Endothelial cell of umbilical vein (primary cell): ENCODE measurements around the gene MINK1. TPM values are rescaled to one million over a fixed set of nuclear protein-coding genes. Genes with fewer than 3 reads are reported as not detected.

ENCODE experiments used
- BruUV-seq: library from RNA; stranded (reverse); fragments of 400-500 nt; replicated peaks from 2 replicates; lab custom pipeline; 2021; lab: Mats Ljungman, UMichigan
- CTCF ChIA-PET: fragments of 300-600, 350-600 bp; sonication (Branson Sonifier 250); formaldehyde crosslinking; loops from one replicate; lab custom pipeline; 2021; ENCODE audit warnings: antibody characterized with exemption, inconsistent platforms; lab: Charles Lee
- POLR2A ChIA-PET: fragments of 300-600, 350-600 bp; sonication (Branson Sonifier 250); formaldehyde crosslinking; loops from one replicate; lab custom pipeline; 2021; ENCODE audit warnings: antibody characterized with exemption, inconsistent platforms; lab: Charles Lee
- DNase-seq: peaks from one replicate; pipeline ENCODE4 v3.0.0-alpha.2; 2011; ENCODE audit warnings: low read depth, low spot score
- FAIRE-seq: peaks from 2 replicates; lab custom pipeline; 2011; peaks lifted over from hg19 to GRCh38; lab: Jason Lieb, UNC
- H2AFZ ChIP-seq: 2 replicates; pipeline ENCODE4 v1.6.0; 2012; ENCODE audit warnings: low read depth, low read length, control low read depth, inconsistent platforms
- H3K27ac ChIP-seq: 2 replicates; pipeline ENCODE4 v1.5.1; 2011; ENCODE audit warnings: low read depth, mild to moderate bottlenecking, control low read depth, low read length, moderate library complexity; ENCODE audit not compliant: insufficient read depth
- H3K27me3 ChIP-seq, 2 experiments: 2 replicates each; pipeline versions ENCODE4 v1.6.0 to v1.6.1; 2011; ENCODE audit warnings: low read length in 2 of 2, mixed read lengths in 1 of 2; ENCODE audit not compliant: control insufficient read depth in 2 of 2, insufficient read depth in 2 of 2
- H3K36me3 ChIP-seq, 2 experiments: 2 replicates in 1 of 2; 3 replicates in 1 of 2; pipeline ENCODE4 v1.5.1; 2011; ENCODE audit warnings: low read length in 2 of 2, mild to moderate bottlenecking in 1 of 2, moderate library complexity in 1 of 2; ENCODE audit not compliant: control insufficient read depth in 2 of 2, insufficient read depth in 2 of 2; ENCODE audit errors: extremely low read depth in 1 of 2
- H3K4me1 ChIP-seq: 3 replicates; pipeline ENCODE4 v1.5.1; 2011; ENCODE audit warnings: mild to moderate bottlenecking, low read length; ENCODE audit not compliant: control insufficient read depth, insufficient read depth; ENCODE audit errors: extremely low read depth
- H3K4me2 ChIP-seq: 2 replicates; pipeline ENCODE4 v1.6.1; 2011; ENCODE audit warnings: low read length, control low read depth, mixed read lengths; ENCODE audit not compliant: insufficient read depth
- H3K4me3 ChIP-seq, 3 experiments: fragments of 200-600 bp in 1 of 3; sonication (generic), shearing (Covaris generic) in 1 of 3; replicated peaks in 1 of 3; 2 replicates each; pipeline ENCODE4 v1.5.1; 2011 to 2016; ENCODE audit warnings: control low read depth in 3 of 3, low read length in 3 of 3, mild to moderate bottlenecking in 2 of 3, inconsistent platforms in 1 of 3, low read depth in 1 of 3, moderate library complexity in 1 of 3; ENCODE audit not compliant: insufficient read depth in 1 of 3
- H3K79me2 ChIP-seq: 2 replicates; pipeline ENCODE4 v1.6.0; 2012; ENCODE audit warnings: low read length, inconsistent platforms; ENCODE audit not compliant: control insufficient read depth, insufficient read depth
- H3K9ac ChIP-seq: replicated peaks from 2 replicates; pipeline ENCODE3; 2011; ENCODE audit warnings: low read length, control low read depth; ENCODE audit not compliant: insufficient read depth; ENCODE audit errors: extremely low read depth
- H3K9me1 ChIP-seq: replicated peaks from 3 replicates; pipeline ENCODE4 v1.6.0; 2011; ENCODE audit warnings: mild to moderate bottlenecking, low read length; ENCODE audit not compliant: control insufficient read depth, insufficient read depth; ENCODE audit errors: extremely low read depth
- H3K9me3 ChIP-seq: replicated peaks from 2 replicates; pipeline ENCODE4 v1.5.1; 2012; ENCODE audit warnings: low read length, inconsistent platforms; ENCODE audit not compliant: control insufficient read depth, insufficient read depth
- H4K20me1 ChIP-seq: replicated peaks from 2 replicates; pipeline ENCODE3; 2011; ENCODE audit warnings: mild to moderate bottlenecking, low read length; ENCODE audit not compliant: control insufficient read depth, insufficient read depth; ENCODE audit errors: extremely low read depth
- CTCF ChIP-seq, 2 donors: IDR thresholded peaks; 1 replicate in 1 of 2; 2 replicates in 1 of 2; pipeline ENCODE4 v1.5.1; 2011; ENCODE audit warnings: low read length in 2 of 2, mild to moderate bottlenecking in 2 of 2, moderate library complexity in 2 of 2, control low read depth in 1 of 2, inconsistent platforms in 1 of 2, low read depth in 1 of 2; ENCODE audit not compliant: insufficient read depth in 1 of 2; ENCODE audit errors: extremely low read depth in 1 of 2
- EZH2 ChIP-seq: IDR thresholded peaks from 2 replicates; pipeline ENCODE4 v1.6.1; 2012; ENCODE audit warnings: borderline replicate concordance, low read depth, mild to moderate bottlenecking, moderate library complexity, low read length, inconsistent platforms; ENCODE audit not compliant: severe bottlenecking
- FOS ChIP-seq: IDR thresholded peaks from 2 replicates; pipeline ENCODE4 v1.6.1; 2011; ENCODE audit warnings: mild to moderate bottlenecking, low read length, moderate library complexity, borderline replicate concordance; ENCODE audit not compliant: insufficient read depth
- GATA2 ChIP-seq: IDR thresholded peaks from 2 replicates; pipeline ENCODE4 v1.7.0; 2011; ENCODE audit warnings: low read depth, mild to moderate bottlenecking, moderate library complexity, mixed read lengths, low read length; ENCODE audit not compliant: insufficient read length, insufficient read depth
- JUN ChIP-seq: IDR thresholded peaks from 2 replicates; pipeline ENCODE4 v1.6.1; 2011; ENCODE audit warnings: borderline replicate concordance, low read depth; ENCODE audit not compliant: insufficient read length, insufficient read depth
- MAX ChIP-seq: IDR thresholded peaks from 2 replicates; pipeline ENCODE4 v1.6.1; 2011; ENCODE audit not compliant: insufficient read depth, insufficient read length
- MYC ChIP-seq: IDR thresholded peaks from one replicate; pipeline ENCODE4 v1.6.1; 2011; ENCODE audit warnings: mild to moderate bottlenecking, low read depth, low read length
- POLR2A ChIP-seq: IDR thresholded peaks from 2 replicates; pipeline ENCODE4 v1.6.1; 2012; ENCODE audit warnings: low read depth, mild to moderate bottlenecking, control low read depth, low read length
- POLR2AphosphoS5 ChIP-seq: IDR thresholded peaks from 2 replicates; pipeline ENCODE4 v1.6.1; 2012; ENCODE audit warnings: low read depth, mild to moderate bottlenecking, control low read depth, low read length, moderate library complexity; ENCODE audit not compliant: insufficient read depth
- dilution Hi-C: fragments of 300-500 bp; cut with MboI; formaldehyde crosslinking; loops from one replicate; pipeline ENCODE4 v1.15.0; 2019; ENCODE audit warnings: low sequenced_read_pairs; ENCODE audit not compliant: extremely low pct_ligation_motif_present
- intact Hi-C: fragments of 100-400 bp; cut with micrococcal nuclease; formaldehyde crosslinking; loops from one replicate; pipeline ENCODE4 v1.10.0; 2022
- polyA plus RNA-seq, 4 experiments: library from polyadenylated mRNA; depleted of rRNA in 3 of 4; stranded (reverse) in 3 of 4; unstranded in 1 of 4; fragments of >200 nt; gene quantifications; 2 replicates each; pipeline versions ENCODE4 v1.2.1 to v1.2.3, GENCODE V29; 2011 to 2012; ENCODE audit warnings: missing spikeins in 1 of 4
- total RNA-seq: library from RNA; stranded (reverse); gene quantifications from 2 replicates; pipeline ENCODE4 v1.2.3, GENCODE V29; 2021

Gene MINK1
- total and polyA plus RNA-seq, 2 donors (not counting 3 experiments of a cell fraction or from before 2014, with no cell fraction given) = 53.6 to 89.4 TPM

- ChIA-PET CTCF (no interaction called here), POLR2A (no interaction called here)
- no TSS peak for BruUV-seq
- Histone ChIP-seq H3K4me1 (peaks cover 7% of the 10 kb centered on the region), H3K27me3 (no peaks in the 10 kb centered on the region), H3K27ac (no peak within 1 kb of the TSS), H3K9me3 (no peaks in the 10 kb centered on the region), H4K20me1 (no peaks in the 10 kb centered on the region), H3K9ac (no peak within 1 kb of the TSS), H3K9me1 (no peaks in the 10 kb centered on the region), H3K36me3 (peaks cover 7 to 13% of the 10 kb centered on the region in 2 experiments), H2AFZ (no peak within 1 kb of the TSS), H3K4me3 (no peak within 1 kb of the TSS), H3K79me2 (peaks cover 2% of the 10 kb centered on the region), H3K4me2 (no peak within 1 kb of the TSS)
- DNase-seq = no peak
- no peak for TF ChIP-seq CTCF (IDR thresholded peaks at IDR 0.05; ENCODE audit: extremely low read depth in 1 of 2, insufficient read depth in 1 of 2, low read depth in 1 of 2, low read length in 2 of 2)
- no peak for TF ChIP-seq GATA2
- TF ChIP-seq FOS = no peak
- no peak for TF ChIP-seq POLR2AphosphoS5
- TF ChIP-seq POLR2A = no peak
- no peak for TF ChIP-seq MYC
- no peak for TF ChIP-seq MAX
- no peak for TF ChIP-seq EZH2
- no peak for TF ChIP-seq JUN
- dilution Hi-C loops (no loop called here), intact Hi-C loops (no loop called here)
- FAIRE-seq = no peak
Observed at GRCh38 chr17:4802228-4802627, 30.9 kb upstream of the MINK1 start, which contains the start of gene C17orf114. TSS of gene C17orf114 (minus strand) at chr17:4802328.
